Transverse colon (tissue), 4 donors: ENCODE data around the gene ZMIZ1. TPM values are rescaled to one million over a fixed set of nuclear protein-coding genes. Genes with fewer than 3 reads are reported as not detected.

Experiments used
- DNase-seq: peaks from one replicate; pipeline ENCODE4 v3.0.0-alpha.2; 2019
- H3K27ac ChIP-seq, 4 donors: fragments of 200-600 bp; sonication (generic); 2 replicates each; pipeline ENCODE4 v1.5.1; 2016 to 2018; ENCODE audit warnings: inconsistent platforms in 4 of 4
- H3K27me3 ChIP-seq: fragments of 200-600 bp; sonication (generic); 2 replicates; pipeline ENCODE4 v1.5.1; 2017; ENCODE audit warnings: inconsistent platforms
- H3K36me3 ChIP-seq, 4 donors: fragments of 200-600 bp; sonication (generic); 2 replicates each; pipeline ENCODE4 v1.5.1; 2017 to 2019; ENCODE audit warnings: inconsistent platforms in 4 of 4
- H3K4me1 ChIP-seq, 4 donors: fragments of 200-600 bp; sonication (generic); 2 replicates each; pipeline ENCODE4 v1.5.1; 2017 to 2020; ENCODE audit warnings: inconsistent platforms in 4 of 4
- H3K4me3 ChIP-seq, 4 donors: fragments of 200-600 bp; sonication (generic); 1 replicate in 1 of 4; 2 replicates in 3 of 4; pipeline versions ENCODE4 v1.5.1 to v1.6.1; 2017 to 2019; ENCODE audit warnings: inconsistent platforms in 4 of 4
- H3K9me3 ChIP-seq, 2 donors: fragments of 200-600 bp; sonication (generic); 2 replicates each; pipeline ENCODE4 v1.5.1; 2017 to 2019; ENCODE audit warnings: inconsistent platforms in 2 of 2
- CTCF ChIP-seq, 5 experiments: fragments of 200-600 bp in 3 of 5; fragments of 450-650 bp in 2 of 5; sonication (generic) in 3 of 5; IDR thresholded peaks; 1 replicate in 2 of 5; 2 replicates in 3 of 5; pipeline ENCODE4 v1.5.1; 2016 to 2017; ENCODE audit warnings: antibody characterized with exemption in 5 of 5, inconsistent platforms in 3 of 5, mild to moderate bottlenecking in 2 of 5, moderate library complexity in 1 of 5
- EP300 ChIP-seq: sonication (generic); formaldehyde crosslinking; IDR thresholded peaks from one replicate; pipeline ENCODE4 v1.6.1; 2017; ENCODE audit warnings: antibody characterized with exemption, low read depth
- POLR2A ChIP-seq: fragments of 450-650 bp; IDR thresholded peaks from one replicate; pipeline ENCODE4 v1.6.1; 2016; ENCODE audit warnings: antibody characterized with exemption, mild to moderate bottlenecking, moderate library complexity
- POLR2AphosphoS5 ChIP-seq, 3 donors: sonication (generic); formaldehyde crosslinking; IDR thresholded peaks; one replicate each; pipeline ENCODE4 v1.6.1; 2016; ENCODE audit warnings: antibody characterized with exemption in 3 of 3
- WGBS, 2 donors: methylation state at CpG; one replicate each; pipeline ENCODE4 v1.1.5; 2018; ENCODE audit warnings: low coverage in 1 of 2; 5-methylcytosine and 5-hydroxymethylcytosine counted together
- in situ Hi-C, 4 donors: fragments of 200-750 bp; cut with MboI; loops; one replicate each; pipeline versions ENCODE4 v1.15.0 to v1.15.1; 2017; ENCODE audit warnings: low sequenced_read_pairs in 3 of 4, low pct_ligation_motif_present in 1 of 4, low pct_unique_long_range_greater_than_20kb in 1 of 4
- intact Hi-C: fragments of 100-400 bp; cut with DNase I; formaldehyde crosslinking; loops from one replicate; pipeline ENCODE4 v1.15.1; 2023; ENCODE audit warnings: low total_unique reads
- total RNA-seq, 4 donors: library from RNA; depleted of rRNA; stranded (reverse); fragments of >200 nt; gene quantifications; one replicate each; pipeline ENCODE4 v1.1.0, GENCODE V29; 2016

ZMIZ1 gene
- total RNA-seq, 4 donors from 2014 or later, result 32.0 to 108 (median 63.0) TPM

GRCh38 chr10:79209340-79209739 lies 140.6 kb downstream of the ZMIZ1 start:
- Histone ChIP-seq H3K36me3 (peaks cover 0 to 27% (median 5%) of the 10 kb centered on the region in 4 donors), H3K4me1 (no peaks in the 10 kb centered on the region), H3K27me3 (no peaks in the 10 kb centered on the region), H3K9me3 (no peaks in the 10 kb centered on the region), H3K27ac (no peak overlapping the region), H3K4me3 (no peak overlapping the region)
- no peak for TF ChIP-seq EP300
- no peak for TF ChIP-seq POLR2A
- TF ChIP-seq CTCF (IDR thresholded peaks at IDR 0.05), result no peak
- TF ChIP-seq POLR2AphosphoS5 (IDR thresholded peaks at IDR 0.05), result no peak
- in situ Hi-C loops, result loop anchor here in 1 of 4 donors (25.0 kb wide), 1 partner anchor 997 kb away; no protein-coding TSS in a partner anchor
- 90% methylated on average over 8 of the region's 10 CpGs; no CpG with 5 or more reads in 1 of the 2 donors for WGBS, 2 donors
- intact Hi-C loops, result no loop called here
- no peak for DNase-seq

- Histone ChIP-seq H3K9me3 (no peaks in the 10 kb centered on the region), H3K27me3 (no peaks in the 10 kb centered on the region), H3K4me3 (no peak overlapping the region), H3K27ac (no peak overlapping the region), H3K4me1 (no peaks in the 10 kb centered on the region), H3K36me3 (peaks cover 0 to 29% (median 5%) of the 10 kb centered on the region in 4 donors)
- in situ Hi-C loops (loop anchor here in 1 of 4 donors (25.0 kb wide), 1 partner anchor 998 kb away; no protein-coding TSS in a partner anchor), intact Hi-C loops (no loop called here)
- no peak for DNase-seq
- TF ChIP-seq CTCF (IDR thresholded peaks at IDR 0.05), result no peak
- WGBS, 2 donors, result 96% methylated on average over 5 of the region's 5 CpGs; no CpG with 5 or more reads in 1 of the 2 donors
Observed at GRCh38 chr10:79209831-79210230, 141.1 kb downstream of the ZMIZ1 start.

GRCh38 chr10:79210672-79211071 lies 141.9 kb downstream of the ZMIZ1 start:
- Histone ChIP-seq H3K4me3 (no peak overlapping the region), H3K4me1 (no peaks in the 10 kb centered on the region), H3K27me3 (no peaks in the 10 kb centered on the region), H3K36me3 (peaks cover 0 to 29% (median 5%) of the 10 kb centered on the region in 4 donors), H3K27ac (no peak overlapping the region), H3K9me3 (no peaks in the 10 kb centered on the region)
- in situ Hi-C loops, result loop anchor here in 1 of 4 donors (25.0 kb wide), 1 partner anchor 998 kb away; no protein-coding TSS in a partner anchor
- intact Hi-C loops, result no loop called here
- DNase-seq, result no peak
- 86% methylated on average over 1 of the region's 1 CpG; no CpG with 5 or more reads in 1 of the 2 donors for WGBS, 2 donors
- TF ChIP-seq POLR2AphosphoS5 (IDR thresholded peaks at IDR 0.05) (no peak), EP300 (no peak), CTCF (IDR thresholded peaks at IDR 0.05) (no peak), POLR2A (no peak)

GRCh38 chr10:79211616-79212015 lies 142.8 kb downstream of the ZMIZ1 start:
- H3K36me3 ChIP-seq, result peaks cover 0 to 34% (median 5%) of the 10 kb centered on the region in 4 donors
- TF ChIP-seq CTCF (IDR thresholded peaks at IDR 0.05) (no peak), POLR2AphosphoS5 (IDR thresholded peaks at IDR 0.05) (no peak), EP300 (no peak), POLR2A (no peak)
- H3K27ac ChIP-seq, result no peak overlapping the region
- no peaks in the 10 kb centered on the region for H3K27me3 ChIP-seq
- in situ Hi-C loops, result loop anchor here in 1 of 4 donors (25.0 kb wide), 1 partner anchor 999 kb away; no protein-coding TSS in a partner anchor
- WGBS, 2 donors, result 84% methylated on average over 13 of the region's 13 CpGs; no CpG with 5 or more reads in 1 of the 2 donors
- no peaks in the 10 kb centered on the region for H3K4me1 ChIP-seq
- intact Hi-C loops, result no loop called here
- DNase-seq, result no peak
- H3K9me3 ChIP-seq, result no peaks in the 10 kb centered on the region
- no peak overlapping the region for H3K4me3 ChIP-seq
